HG02610 (cell line): Measurements from ENCODE around the gene KSR2.

Source experiments
- ATAC-seq: cut with Tn5 transposase; IDR thresholded peaks from one replicate; pipeline ENCODE4 v1.9.1; 2021; ENCODE audit warnings: mild to moderate bottlenecking, moderate library complexity; ENCODE audit not compliant: unreplicated experiment

Gene KSR2

DNA sequence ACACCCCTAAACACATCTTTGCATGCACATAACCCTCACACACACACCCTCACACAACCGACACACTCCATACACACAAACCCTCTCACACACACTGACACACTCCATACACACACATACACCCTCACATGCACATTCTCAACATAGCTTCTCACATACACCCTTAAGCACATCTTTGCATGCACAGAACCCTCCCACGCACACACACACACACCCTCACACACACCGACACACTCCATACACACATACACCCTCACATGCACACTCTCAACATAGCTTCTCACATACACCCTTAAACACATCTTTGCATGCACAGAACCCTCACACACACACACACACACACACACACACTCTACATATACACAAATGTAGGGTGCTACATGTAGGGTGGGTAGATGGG is 534.9 kb downstream of the KSR2 start:
- no peak for ATAC-seq

DNA sequence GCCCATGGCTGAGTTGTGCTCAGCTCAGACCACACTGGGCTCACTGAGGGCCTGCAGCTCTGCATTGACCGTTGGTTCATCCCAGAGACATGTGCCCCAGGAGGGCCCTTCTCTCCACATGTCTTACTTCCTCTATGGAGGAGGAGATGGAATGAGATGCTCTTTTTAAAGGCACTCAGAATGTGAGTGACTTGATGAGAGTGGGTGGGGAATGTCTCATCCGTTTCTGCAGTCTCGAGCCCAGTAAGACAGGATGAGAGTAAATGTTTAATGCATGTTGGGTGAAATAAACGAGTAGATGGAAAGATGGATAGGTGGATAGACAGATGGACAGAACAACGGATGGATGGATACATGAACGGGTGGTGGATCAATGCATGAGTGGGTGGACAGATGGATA is 538.5 kb downstream of the KSR2 start:
- no peak for ATAC-seq

DNA sequence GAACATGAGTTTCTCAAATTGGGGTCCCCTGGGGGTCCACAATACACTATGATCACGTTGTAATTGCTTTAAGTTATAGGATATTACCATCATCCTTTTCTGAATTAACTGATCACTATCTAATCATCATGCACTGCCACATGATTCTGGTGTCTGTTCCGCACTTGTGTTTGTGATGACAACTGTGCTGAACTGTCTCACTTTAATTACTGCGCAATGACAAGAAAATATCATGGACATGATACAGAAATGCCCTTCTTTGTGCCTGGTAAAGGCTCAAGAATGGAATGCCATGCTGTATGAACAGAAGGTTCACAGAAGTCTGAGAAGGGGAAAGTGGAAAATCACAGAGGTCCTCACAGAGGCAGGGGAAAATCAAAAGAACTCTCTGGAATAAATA is 541.6 kb downstream of the KSR2 start:
- ATAC-seq: no peak

DNA sequence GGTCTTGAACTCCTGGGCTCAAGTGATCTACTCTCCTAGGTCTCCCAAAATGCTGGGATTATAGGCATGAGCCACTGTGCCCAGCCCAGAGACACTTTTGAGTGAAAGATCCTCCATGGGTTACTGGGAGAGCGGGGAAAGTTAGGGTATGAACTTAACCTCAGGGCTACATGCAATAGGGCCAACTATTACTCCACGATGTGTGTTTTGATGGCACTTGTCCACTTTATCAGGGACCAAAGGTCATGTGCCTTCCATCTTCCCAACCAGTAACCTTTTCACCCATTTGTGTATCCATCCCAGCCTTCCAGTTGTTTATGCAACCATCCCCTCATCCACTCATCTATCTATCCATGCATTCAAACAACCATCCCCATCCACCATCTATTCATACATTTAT is 546.8 kb downstream of the KSR2 start:
- ATAC-seq: no peak

DNA sequence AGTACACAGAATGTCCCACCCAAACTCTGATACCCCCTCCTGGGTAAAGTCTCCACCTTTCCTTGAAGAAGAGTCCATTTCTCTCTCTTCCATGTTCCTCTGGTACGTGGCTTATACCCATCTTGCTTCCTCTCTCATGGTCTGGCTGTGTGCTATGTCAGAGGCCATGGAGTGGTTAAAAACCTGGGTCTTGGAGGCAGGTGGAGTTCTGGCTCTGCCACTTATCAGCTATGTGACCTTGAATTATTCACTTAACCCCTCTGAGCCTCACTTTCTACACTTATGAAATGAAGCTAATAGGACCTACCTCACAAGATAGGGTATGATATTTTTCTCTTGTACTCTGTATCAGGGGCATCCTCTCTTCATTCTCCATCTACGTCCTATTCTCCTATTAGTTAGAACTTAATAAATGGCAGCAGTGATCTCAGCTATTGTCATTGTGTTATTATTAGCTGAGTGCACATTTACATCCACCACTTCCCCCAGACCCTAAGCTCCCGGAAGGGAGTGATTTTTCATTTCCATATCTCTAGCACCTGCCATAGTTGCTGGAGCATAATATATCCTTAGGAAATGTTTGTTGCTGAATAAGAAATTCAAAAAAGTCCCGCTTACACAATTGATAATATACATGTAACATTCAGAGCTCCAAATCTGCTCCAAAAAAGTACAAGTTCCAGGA is 547.6 kb downstream of the KSR2 start:
- no peak for ATAC-seq

DNA sequence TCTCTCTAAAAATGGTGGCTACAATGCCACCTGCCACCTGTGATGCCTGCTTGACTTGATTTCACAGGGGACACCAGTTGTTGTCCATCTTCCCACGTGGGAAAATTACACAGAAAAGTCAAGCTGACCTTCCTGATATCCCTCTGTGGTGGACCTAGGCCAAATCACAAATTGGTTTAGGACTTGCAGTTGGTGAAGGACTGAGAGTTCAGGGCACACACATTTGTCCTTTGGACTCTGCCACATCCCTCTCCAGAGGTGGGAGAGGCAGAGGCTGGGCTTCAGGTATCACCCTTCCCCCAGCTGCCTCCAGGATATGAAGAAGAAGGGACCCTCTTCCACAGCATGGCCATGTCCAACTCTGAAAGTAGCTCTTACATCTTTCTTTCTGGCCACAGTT is 551.8 kb downstream of the KSR2 start:
- ATAC-seq: no peak

DNA sequence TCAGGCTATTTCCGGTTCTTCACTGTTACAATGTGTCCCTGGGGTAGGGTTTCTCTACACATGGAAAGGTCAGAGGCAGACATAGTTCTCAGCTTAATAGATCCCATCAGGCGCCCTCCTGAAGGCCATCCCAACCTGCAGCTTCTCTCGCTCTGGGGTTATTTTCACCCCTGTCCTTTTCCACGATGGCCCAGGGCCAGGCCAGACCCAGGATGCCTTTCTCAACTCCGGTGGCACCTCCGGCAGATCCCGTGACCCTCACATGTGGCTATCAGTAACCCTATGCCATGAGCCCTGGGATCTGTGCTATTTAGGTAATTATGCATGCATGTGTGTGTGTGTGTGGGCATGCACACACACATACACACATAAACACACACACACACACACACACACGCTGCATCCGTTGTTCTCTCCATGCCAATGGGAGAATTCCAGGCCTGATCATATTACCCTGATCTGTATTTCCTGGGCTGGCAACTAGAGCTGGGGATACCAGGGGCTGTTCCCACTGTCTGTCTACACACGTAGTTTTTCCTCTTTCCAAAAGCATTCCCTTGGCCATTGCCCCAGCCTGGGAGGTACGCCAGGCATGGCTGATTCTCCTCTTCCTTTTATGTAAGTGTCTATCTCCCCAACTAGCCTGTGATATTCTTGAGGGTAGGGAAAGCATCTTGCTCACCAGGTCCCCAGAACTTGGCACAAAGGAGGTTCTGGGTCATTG is 556.2 kb downstream of the KSR2 start:
- ATAC-seq: no peak

DNA sequence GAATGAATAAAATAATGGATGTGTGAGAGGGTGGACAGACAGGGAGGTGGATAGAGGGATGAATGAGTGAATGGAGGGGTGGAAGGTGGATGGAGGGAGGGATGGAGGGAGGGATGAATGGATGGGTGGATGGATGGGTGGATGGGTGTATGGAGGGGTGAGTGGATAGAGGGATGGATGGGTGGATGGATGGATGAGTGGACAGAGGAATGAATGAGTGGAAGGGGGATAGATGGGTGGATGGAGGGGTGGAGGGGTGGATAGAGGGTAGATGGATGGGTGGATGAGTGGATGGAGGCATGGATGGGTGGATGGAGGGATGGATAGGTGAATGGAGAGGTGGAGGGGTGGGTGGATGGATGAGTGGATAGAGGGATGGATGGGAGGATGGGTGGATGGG is 559.5 kb downstream of the KSR2 start:
- no peak for ATAC-seq

DNA sequence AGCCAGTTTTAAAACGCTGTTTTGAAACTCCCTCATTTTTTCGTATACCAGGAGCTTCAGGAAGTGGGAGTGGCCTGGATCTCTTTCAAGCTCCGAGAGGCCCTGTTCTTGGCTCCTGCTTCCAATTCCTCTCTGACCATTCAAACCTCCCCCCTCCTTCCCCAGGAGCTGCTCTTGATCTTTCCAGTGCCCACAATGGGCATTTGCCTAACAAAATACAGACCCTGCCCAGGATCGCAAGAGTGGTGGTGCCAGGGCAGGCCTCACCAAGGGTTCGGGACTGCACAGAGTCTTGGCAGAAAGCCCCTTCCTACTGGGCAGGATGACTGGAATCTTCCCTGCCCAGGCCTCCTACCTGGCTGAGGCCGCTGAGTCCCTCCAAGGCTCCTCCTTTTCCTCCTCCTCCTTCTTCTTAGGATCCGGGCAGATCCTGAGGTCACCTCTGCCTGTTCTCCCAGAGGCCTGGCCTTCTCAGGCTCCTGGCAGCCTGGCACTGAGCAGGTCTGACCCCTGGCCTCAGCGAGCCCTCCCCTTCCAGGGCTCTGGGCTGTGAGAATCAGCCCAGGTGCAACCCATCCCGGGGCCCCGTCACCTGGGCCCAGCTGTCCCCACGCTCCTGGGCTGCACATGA is 560.5 kb downstream of the KSR2 start:
- ATAC-seq: no peak

DNA sequence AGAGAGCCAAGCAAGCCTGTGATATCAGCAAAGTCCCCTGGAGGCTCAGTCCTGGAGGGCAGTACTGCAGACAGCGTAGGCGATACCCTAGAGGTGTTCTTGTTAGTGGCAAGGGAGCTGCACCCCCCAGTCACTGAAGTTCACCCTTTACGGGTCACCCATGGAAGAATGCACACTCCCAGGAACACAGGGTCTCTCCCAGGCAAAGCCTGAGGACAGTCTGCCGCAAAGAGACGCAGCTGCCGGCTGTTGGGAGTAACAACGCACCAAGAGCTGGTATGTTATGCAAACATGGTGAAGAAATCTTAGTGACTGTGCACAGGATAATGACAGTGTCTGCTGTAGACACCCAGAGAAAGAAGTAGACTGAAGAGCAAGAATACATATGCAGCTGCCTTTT is 563.9 kb downstream of the KSR2 start:
- ATAC-seq: no peak

DNA sequence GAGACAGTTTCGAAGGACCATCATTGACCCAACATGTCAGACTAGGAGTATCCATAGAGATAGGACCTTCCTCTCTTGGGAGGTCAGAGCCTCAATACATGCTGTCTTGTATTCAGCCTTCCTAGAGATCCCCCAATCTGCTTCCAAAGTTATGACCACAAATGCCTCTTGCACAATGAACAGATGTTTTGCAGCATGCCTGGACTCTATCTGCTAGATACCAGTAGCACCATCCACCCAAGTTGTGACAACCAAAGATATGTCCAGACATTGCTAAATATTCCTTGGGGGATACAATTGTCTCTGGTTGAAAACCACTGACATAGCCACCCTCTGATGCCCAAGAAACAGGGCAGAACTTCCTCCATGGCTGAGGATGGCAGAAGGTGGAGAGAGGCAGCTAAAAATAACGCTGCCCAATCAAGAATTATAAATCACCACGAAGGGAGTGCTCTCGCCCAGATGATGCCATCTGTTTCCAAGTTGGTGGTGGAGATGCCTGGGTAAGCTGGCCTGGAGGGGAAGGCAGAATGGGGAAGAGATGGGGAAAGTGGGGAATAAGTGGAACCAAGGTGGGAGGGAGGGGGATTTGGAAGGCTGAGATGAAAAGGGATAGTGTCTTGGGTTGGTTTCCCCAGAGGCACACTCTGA is 564.5 kb downstream of the KSR2 start:
- ATAC-seq: no peak

DNA sequence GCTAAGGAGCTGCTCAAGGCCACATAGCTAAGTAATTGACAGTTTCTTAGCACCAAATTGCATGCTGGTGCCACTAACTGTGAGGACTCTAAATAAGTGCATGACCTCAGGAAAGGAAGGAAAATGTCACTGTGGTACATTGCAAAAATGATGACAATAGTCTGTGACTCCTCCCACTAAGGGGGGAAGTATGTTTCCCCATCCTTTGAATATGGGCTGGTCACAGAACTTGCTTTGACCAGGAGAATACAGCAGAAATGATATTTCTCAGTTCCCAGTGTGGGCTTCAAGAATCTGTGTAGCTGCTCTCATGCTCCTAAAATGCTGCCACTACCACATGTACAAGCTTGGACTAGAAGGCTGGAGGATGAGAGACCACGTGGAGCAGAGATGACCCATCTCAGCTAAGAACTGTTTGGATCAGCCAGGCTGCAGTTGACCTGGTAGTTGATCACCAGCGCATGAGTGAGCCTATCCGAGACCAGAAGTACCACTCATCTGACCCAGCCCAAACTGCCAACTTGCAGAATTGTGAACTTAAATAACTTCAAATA is 565.1 kb downstream of the KSR2 start:
- no peak for ATAC-seq
